NCI-H187 treated with DMSO at 0.1 percent for 48 hours (cell line): ENCODE measurements around the gene PAQR5.
"Not testable (repeated sequence)": the region's sequence is repeated elsewhere in the genome, so short reads cannot be mapped to it uniquely, and the experiment has no call there.

ENCODE experiments used
- DNase-seq: peaks from one replicate; lab custom pipeline; 2025; lab: John Stamatoyannopoulos, UW

Gene PAQR5

GRCh38 chr15:69357773-69358771, 59.4 kb downstream of the PAQR5 start:
- DNase-seq = no peak

- no peak for DNase-seq
Measured at GRCh38 chr15:69358850-69359249, 60.1 kb downstream of the PAQR5 start.

GRCh38 chr15:69359722-69360121, 61.0 kb downstream of the PAQR5 start:
- DNase-seq = no peak

- DNase-seq = no peak
Measured at GRCh38 chr15:69360642-69361041, 61.9 kb downstream of the PAQR5 start.

- no peak for DNase-seq
Measured at GRCh38 chr15:69367236-69367635, 68.5 kb downstream of the PAQR5 start.

- DNase-seq = no peak
Measured at GRCh38 chr15:69369631-69370030, 70.9 kb downstream of the PAQR5 start.

GRCh38 chr15:69373406-69373805, 74.7 kb downstream of the PAQR5 start:
- no peak for DNase-seq

- no peak for DNase-seq
Measured at GRCh38 chr15:69375151-69375790, 76.6 kb downstream of the PAQR5 start.

- no peak for DNase-seq
Measured at GRCh38 chr15:69377216-69377970, 78.7 kb downstream of the PAQR5 start.

GRCh38 chr15:69380100-69380725, 81.5 kb downstream of the PAQR5 start:
- DNase-seq = no peak

GRCh38 chr15:69380726-69381105, 82.0 kb downstream of the PAQR5 start:
- DNase-seq = no peak

GRCh38 chr15:69382176-69382575, 83.5 kb downstream of the PAQR5 start:
- not testable (repeated sequence) for DNase-seq

GRCh38 chr15:69384066-69384465, 85.4 kb downstream of the PAQR5 start:
- not testable (repeated sequence) for DNase-seq

GRCh38 chr15:69384626-69385598, 86.2 kb downstream of the PAQR5 start:
- DNase-seq = no peak

- no peak for DNase-seq
Measured at GRCh38 chr15:69385831-69386230, 87.1 kb downstream of the PAQR5 start.

- no peak for DNase-seq
Measured at GRCh38 chr15:69386284-69386683, 87.6 kb downstream of the PAQR5 start.

GRCh38 chr15:69388260-69388705, 89.6 kb downstream of the PAQR5 start:
- no peak for DNase-seq

GRCh38 chr15:69389426-69389825, 90.7 kb downstream of the PAQR5 start:
- DNase-seq = no peak

- no peak for DNase-seq
Measured at GRCh38 chr15:69390575-69390974, 91.9 kb downstream of the PAQR5 start.

- DNase-seq = no peak
Measured at GRCh38 chr15:69391046-69391757, 92.5 kb downstream of the PAQR5 start.
